H1 (cell line): ENCODE data around the gene KIAA1671. TPM values are rescaled to one million over a fixed set of nuclear protein-coding genes. Genes with fewer than 3 reads are reported as not detected.

Experiments
- CTCF ChIA-PET: fragments of 300-600 bp; sonication (Branson Sonifier 250); formaldehyde crosslinking; loops from one replicate; lab custom pipeline; 2021; ENCODE audit not compliant: partially characterized antibody; lab: Charles Lee
- POLR2A ChIA-PET: fragments of 300-600 bp; sonication (Branson Sonifier 250); formaldehyde crosslinking; loops from one replicate; lab custom pipeline; 2021; ENCODE audit warnings: inconsistent platforms; ENCODE audit not compliant: partially characterized antibody; lab: Charles Lee
- DNase-seq, 2 experiments: peaks; one replicate each; pipeline versions ENCODE4 v3.0.0 to v3.0.0-alpha.2; 2010 to 2022; ENCODE audit warnings: low spot score in 2 of 2, low read depth in 1 of 2, mixed read lengths in 1 of 2
- FAIRE-seq: peaks from 2 replicates; lab custom pipeline; 2011; peaks lifted over from hg19 to GRCh38; lab: Jason Lieb, UNC
- H2AFZ ChIP-seq: 2 replicates; pipeline ENCODE4 v1.8.1; 2012; ENCODE audit warnings: low read length, inconsistent platforms
- H2AK5ac ChIP-seq: 2 replicates; pipeline ENCODE4 v1.6.1; 2013; ENCODE audit warnings: low read depth, low read length
- H2BK120ac ChIP-seq: replicated peaks from 2 replicates; pipeline ENCODE3; 2013; ENCODE audit warnings: low read depth, low read length, inconsistent platforms
- H2BK12ac ChIP-seq: 2 replicates; pipeline ENCODE4 v1.6.1; 2013; ENCODE audit warnings: low read depth, low read length
- H2BK15ac ChIP-seq: 2 replicates; pipeline ENCODE4 v1.6.1; 2013; ENCODE audit warnings: low read length
- H2BK20ac ChIP-seq: 2 replicates; pipeline ENCODE4 v1.6.1; 2013; ENCODE audit warnings: low read length
- H2BK5ac ChIP-seq: 2 replicates; pipeline ENCODE4 v1.6.1; 2013; ENCODE audit warnings: low read depth, low read length
- H3K14ac ChIP-seq: 2 replicates; pipeline ENCODE4 v1.6.1; 2013; ENCODE audit warnings: inconsistent platforms; ENCODE audit not compliant: insufficient read length
- H3K18ac ChIP-seq: 2 replicates; pipeline ENCODE4 v1.6.1; 2013; ENCODE audit warnings: low read length; ENCODE audit errors: extremely low read depth
- H3K23ac ChIP-seq: 2 replicates; pipeline ENCODE4 v1.6.1; 2013; ENCODE audit warnings: inconsistent platforms; ENCODE audit not compliant: insufficient read length
- H3K23me2 ChIP-seq: 2 replicates; pipeline ENCODE4 v1.6.1; 2013; ENCODE audit warnings: low read depth, low read length
- H3K27ac ChIP-seq: 2 replicates; pipeline ENCODE4 v1.6.1; 2011; ENCODE audit warnings: low read depth, low read length, inconsistent platforms
- H3K27me3 ChIP-seq, 4 experiments: replicated peaks in 1 of 4; 1 replicate in 1 of 4; 2 replicates in 3 of 4; pipeline versions ENCODE4 v1.6.1 to v1.8.1; 2011 to 2013; ENCODE audit warnings: low read length in 3 of 4, mild to moderate bottlenecking in 3 of 4, inconsistent platforms in 2 of 4, mixed read lengths in 2 of 4, moderate library complexity in 1 of 4; ENCODE audit not compliant: control insufficient read depth in 3 of 4, insufficient read depth in 3 of 4; ENCODE audit errors: extremely low read depth in 1 of 4
- H3K36me3 ChIP-seq, 4 experiments: 2 replicates each; pipeline versions ENCODE4 v1.6.1 to v1.8.1; 2011 to 2013; ENCODE audit warnings: mild to moderate bottlenecking in 4 of 4, low read length in 3 of 4, moderate library complexity in 2 of 4, control low read depth in 1 of 4, inconsistent platforms in 1 of 4; ENCODE audit not compliant: insufficient read depth in 4 of 4, control insufficient read depth in 2 of 4
- H3K4ac ChIP-seq: replicated peaks from 2 replicates; pipeline ENCODE3; 2013; ENCODE audit warnings: low read length, low read depth, mixed read lengths, inconsistent platforms; ENCODE audit not compliant: insufficient read length
- H3K4me1 ChIP-seq, 4 experiments: replicated peaks in 1 of 4; 1 replicate in 1 of 4; 2 replicates in 3 of 4; pipeline versions ENCODE4 v1.6.1 to v1.8.1; 2011 to 2013; ENCODE audit warnings: low read length in 3 of 4, inconsistent platforms in 2 of 4, mixed read lengths in 1 of 4; ENCODE audit not compliant: insufficient read depth in 4 of 4, control insufficient read depth in 3 of 4
- H3K4me2 ChIP-seq, 2 experiments: 2 replicates each; pipeline versions ENCODE4 v1.6.1 to v1.8.1; 2011 to 2013; ENCODE audit warnings: low read depth in 2 of 2, low read length in 2 of 2, control low read depth in 1 of 2, inconsistent platforms in 1 of 2, mild to moderate bottlenecking in 1 of 2; ENCODE audit not compliant: insufficient read depth in 1 of 2
- H3K4me3 ChIP-seq, 4 experiments: fragments of 200-600, 300-600 bp in 1 of 4; sonication (generic), shearing (Covaris generic), sonication (Bioruptor Twin) in 1 of 4; 2 replicates each; pipeline versions ENCODE4 v1.5.1 to v1.8.1; 2011 to 2016; ENCODE audit warnings: low read length in 4 of 4, low read depth in 3 of 4, control low read depth in 2 of 4, inconsistent platforms in 2 of 4, mild to moderate bottlenecking in 2 of 4, mixed read lengths in 1 of 4, moderate library complexity in 1 of 4; ENCODE audit not compliant: insufficient read depth in 2 of 4; ENCODE audit errors: extremely low read depth in 1 of 4
- H3K56ac ChIP-seq: replicated peaks from 2 replicates; pipeline ENCODE3; 2013; ENCODE audit warnings: low read depth, mild to moderate bottlenecking, mixed read lengths, low read length, inconsistent platforms; ENCODE audit not compliant: insufficient read length
- H3K79me1 ChIP-seq: 2 replicates; pipeline ENCODE4 v1.6.1; 2013; ENCODE audit warnings: low read depth, low read length, control low read depth
- H3K79me2 ChIP-seq, 2 experiments: 2 replicates each; pipeline versions ENCODE4 v1.6.1 to v1.8.1; 2012 to 2013; ENCODE audit warnings: low read length in 2 of 2, mild to moderate bottlenecking in 2 of 2, inconsistent platforms in 1 of 2; ENCODE audit not compliant: insufficient read depth in 2 of 2, control insufficient read depth in 1 of 2
- H3K9ac ChIP-seq, 4 experiments: replicated peaks in 1 of 4; 1 replicate in 1 of 4; 2 replicates in 3 of 4; pipeline versions ENCODE4 v1.6.1 to v1.8.1; 2011 to 2013; ENCODE audit warnings: low read depth in 3 of 4, low read length in 3 of 4, control low read depth in 2 of 4, mild to moderate bottlenecking in 2 of 4, moderate library complexity in 2 of 4, inconsistent platforms in 1 of 4; ENCODE audit errors: extremely low read depth in 1 of 4
- H3K9me3 ChIP-seq, 2 experiments: 2 replicates each; pipeline versions ENCODE4 v1.6.1 to v1.8.1; 2012 to 2013; ENCODE audit warnings: mild to moderate bottlenecking in 2 of 2, moderate library complexity in 2 of 2, control low read depth in 1 of 2, inconsistent platforms in 1 of 2, low read depth in 1 of 2, low read length in 1 of 2, mixed read lengths in 1 of 2; ENCODE audit not compliant: insufficient read depth in 2 of 2
- H4K20me1 ChIP-seq, 2 experiments: replicated peaks in 1 of 2; 2 replicates each; pipeline versions ENCODE3 to v1.8.1; 2011 to 2013; ENCODE audit warnings: inconsistent platforms in 2 of 2, low read length in 2 of 2, mild to moderate bottlenecking in 1 of 2; ENCODE audit not compliant: insufficient read depth in 2 of 2, control insufficient read depth in 1 of 2
- H4K5ac ChIP-seq: 2 replicates; pipeline ENCODE4 v1.6.1; 2013; ENCODE audit warnings: low read length, low read depth, mixed read lengths, inconsistent platforms; ENCODE audit not compliant: insufficient read length
- H4K8ac ChIP-seq: 2 replicates; pipeline ENCODE4 v1.8.0; 2013; ENCODE audit warnings: mild to moderate bottlenecking, moderate library complexity, low read length, inconsistent platforms; ENCODE audit not compliant: insufficient read depth; ENCODE audit errors: extremely low read depth
- H4K91ac ChIP-seq: replicated peaks from 2 replicates; pipeline ENCODE3; 2013; ENCODE audit warnings: low read length, mixed read lengths, inconsistent platforms; ENCODE audit not compliant: insufficient read length
- CHD1 ChIP-seq: IDR thresholded peaks from 2 replicates; pipeline ENCODE4 v1.6.1; 2012; ENCODE audit warnings: low read depth, low read length, improper control_type of control experiment
- JUND ChIP-seq: IDR thresholded peaks from 2 replicates; pipeline ENCODE4 v1.6.1; 2011; ENCODE audit warnings: mild to moderate bottlenecking, improper control_type of control experiment, low read length
- KDM4A ChIP-seq: IDR thresholded peaks from one replicate; pipeline ENCODE4 v1.7.1; 2012; ENCODE audit warnings: low read depth, mild to moderate bottlenecking, moderate library complexity, low read length, inconsistent platforms; ENCODE audit not compliant: severe bottlenecking
- POLR2A ChIP-seq, 2 experiments: IDR thresholded peaks; 1 replicate in 1 of 2; 2 replicates in 1 of 2; pipeline ENCODE4 v1.6.1; 2011; ENCODE audit warnings: low read depth in 2 of 2, low read length in 2 of 2, mild to moderate bottlenecking in 2 of 2; ENCODE audit errors: control extremely low read depth in 1 of 2
- SP4 ChIP-seq: IDR thresholded peaks from 2 replicates; pipeline ENCODE4 v1.6.1; 2012; ENCODE audit warnings: low read length, inconsistent platforms
- TAF7 ChIP-seq: optimal IDR thresholded peaks from 2 replicates; pipeline ENCODE3; 2011; ENCODE audit warnings: low read depth, mild to moderate bottlenecking, inconsistent platforms, low read length, moderate library complexity, borderline replicate concordance
- TEAD4 ChIP-seq: IDR thresholded peaks from 2 replicates; pipeline ENCODE4 v1.6.1; 2012; ENCODE audit warnings: low read depth, low read length, inconsistent platforms, mixed read lengths
- WGBS, 2 experiments: shearing (Covaris generic) in 1 of 2; methylation state at CpG; one replicate each; pipeline versions ENCODE4 v1.1.6 to v1.1.7; 2013 to 2015; ENCODE audit warnings: low lambda C conversion rate in 2 of 2, mixed read lengths in 2 of 2, inconsistent platforms in 1 of 2, low coverage in 1 of 2, missing lambda C conversion rate in 1 of 2; ENCODE audit not compliant: insufficient replicate concordance in 2 of 2, insufficient coverage in 1 of 2, insufficient read length in 1 of 2; ENCODE audit errors: extremely low coverage in 1 of 2, missing lambda C conversion rate in 1 of 2; 5-methylcytosine and 5-hydroxymethylcytosine counted together
- polyA plus RNA-seq, 7 experiments: library from polyadenylated mRNA; depleted of rRNA in 3 of 7; stranded (reverse) in 5 of 7; unstranded in 2 of 7; fragments of >200 nt in 5 of 7; fragments of 200-250 nt in 2 of 7; gene quantifications; 1 replicate in 5 of 7; 2 replicates in 1 of 7; 4 replicates in 1 of 7; pipeline versions ENCODE4 v1.2.1 to v1.2.3, GENCODE V29; 2011 to 2013; ENCODE audit warnings: missing spikeins in 2 of 7, mixed read lengths in 2 of 7
- total RNA-seq: library from RNA; stranded (reverse); fragmentation: NEBNext Ultra II Directional; extraction: Animal tissue kit (Norgen Biotek cat#: 25700); gene quantifications from 2 replicates; pipeline ENCODE4 v1.2.1, GENCODE V29; 2021
- TF ChIP-seq, protein P1 (sequence below), 3 experiments: IDR thresholded peaks; 1 replicate in 2 of 3; 2 replicates in 1 of 3; pipeline versions ENCODE4 v1.5.1 to v1.6.1; 2011; ENCODE audit warnings: low read length in 3 of 3, mild to moderate bottlenecking in 3 of 3, inconsistent platforms in 2 of 3, low read depth in 1 of 3, moderate library complexity in 1 of 3; ENCODE audit not compliant: insufficient read depth in 1 of 3; ENCODE audit errors: control extremely low read depth in 1 of 3

Gene KIAA1671
- total and polyA plus RNA-seq, 2 of the 8 experiments (the other 6 are each of a cell fraction or from before 2014, with no cell fraction given) = 6.4 to 23.9 TPM

DNA sequence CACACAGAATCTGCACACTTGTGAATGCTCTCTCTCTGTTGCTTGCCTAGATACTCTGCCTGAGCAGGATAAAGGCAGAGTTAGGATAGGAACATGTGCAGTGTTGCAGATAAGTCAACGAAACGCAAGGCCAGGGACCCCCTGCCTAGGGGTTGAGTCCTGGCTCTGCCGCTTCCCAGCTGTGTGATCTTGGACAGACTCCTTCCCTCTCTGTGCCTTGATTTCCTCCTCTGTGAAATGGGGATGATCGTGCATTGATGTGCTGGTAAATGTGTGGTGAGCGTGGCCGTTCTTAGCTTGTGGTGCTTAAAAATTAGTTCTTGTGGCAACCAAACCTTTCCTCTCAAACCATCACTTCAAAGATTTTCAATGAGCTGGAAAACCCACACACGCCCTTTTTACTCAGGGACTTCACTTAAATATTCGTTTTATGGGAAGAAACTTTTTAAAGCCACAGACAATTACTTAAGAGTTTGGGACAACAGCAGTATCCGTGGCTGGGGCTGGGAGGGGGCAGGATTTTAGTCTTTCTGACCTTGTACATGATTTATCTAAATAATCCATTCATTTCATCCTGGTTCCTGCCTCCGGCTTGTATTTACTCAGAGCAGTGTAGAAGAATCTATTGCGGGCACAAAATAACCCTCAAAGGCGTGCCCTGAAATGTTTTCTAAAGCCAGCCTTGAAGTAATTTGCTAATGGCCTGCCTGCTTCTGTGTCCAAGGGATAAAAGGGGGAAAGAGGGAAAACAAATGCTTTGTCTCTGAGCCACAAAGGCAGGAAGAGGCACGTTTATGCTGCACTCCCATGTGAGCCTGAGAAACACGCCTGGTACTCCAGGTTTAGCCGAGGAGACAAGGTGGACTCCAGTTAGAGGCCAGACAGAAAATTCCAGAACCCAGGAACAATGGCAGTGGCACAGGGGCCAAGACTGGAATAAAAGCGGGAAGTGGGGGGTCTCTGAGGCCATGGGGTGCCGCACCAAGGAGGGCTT, 162.2 kb downstream of the KIAA1671 start:
- Histone ChIP-seq H2AFZ (no peak overlapping the region), H4K8ac (no peak overlapping the region), H3K4me3 (no peak overlapping the region; a peak in 1 of 8 replicates), H4K5ac (no peak overlapping the region), H2BK120ac (no peak overlapping the region), H3K56ac (no peak overlapping the region), H3K23ac (no peak overlapping the region), H3K9me3 (no peaks in the 10 kb centered on the region), H3K4me2 (no peak overlapping the region), H3K14ac (no peak overlapping the region), H3K4me1 (peaks cover 0 to 19% (median 9%) of the 10 kb centered on the region in 4 experiments; a peak in 6 of 7 replicates), H3K4ac (no peak overlapping the region), H3K27me3 (0 out of 7 replicates have a peak, but pooled peaks cover 0 to 2% (median 0%) of the 10 kb centered on the region in 4 experiments), H3K18ac (no peak overlapping the region), H4K91ac (no peak overlapping the region), H3K36me3 (no peaks in the 10 kb centered on the region; a peak in 1 of 8 replicates), H4K20me1 (peaks cover 0 to 2% of the 10 kb centered on the region in 2 experiments), H3K79me2 (no peaks in the 10 kb centered on the region), H3K27ac (no peak overlapping the region), H3K23me2 (peaks cover 7% of the 10 kb centered on the region), H2BK5ac (0 out of 2 replicates have a peak overlapping the region, but pooled peaks have one; percentile 1), H3K9ac (no peak overlapping the region), H2BK12ac (0 out of 2 replicates have a peak overlapping the region, but pooled peaks have one; percentile 40), H2BK20ac (0 out of 2 replicates have a peak overlapping the region, but pooled peaks have one; percentile 53), H2BK15ac (0 out of 2 replicates have a peak overlapping the region, but pooled peaks have one; percentile 63), H2AK5ac (peak overlapping the region; percentile 57; the same call in 1 of the 2 replicates), H3K79me1 (no peaks in the 10 kb centered on the region; the same call in none of the 2 replicates)
- no peak for DNase-seq
- 83% methylated on average over 17 of the region's 17 CpGs; no CpG with 5 or more reads in 1 of the 2 experiments for WGBS, 2 experiments
- FAIRE-seq = no peak
- POLR2A ChIA-PET = no interaction called here
- CTCF ChIA-PET = interaction anchor here (0.6 to 3.4 kb wide), 5 partner anchors 12 to 592 kb away, joined by 3 to 9 read pairs (median 3); no protein-coding TSS in a partner anchor
- TF ChIP-seq JUND = no peak
- TF ChIP-seq, protein P1, sequence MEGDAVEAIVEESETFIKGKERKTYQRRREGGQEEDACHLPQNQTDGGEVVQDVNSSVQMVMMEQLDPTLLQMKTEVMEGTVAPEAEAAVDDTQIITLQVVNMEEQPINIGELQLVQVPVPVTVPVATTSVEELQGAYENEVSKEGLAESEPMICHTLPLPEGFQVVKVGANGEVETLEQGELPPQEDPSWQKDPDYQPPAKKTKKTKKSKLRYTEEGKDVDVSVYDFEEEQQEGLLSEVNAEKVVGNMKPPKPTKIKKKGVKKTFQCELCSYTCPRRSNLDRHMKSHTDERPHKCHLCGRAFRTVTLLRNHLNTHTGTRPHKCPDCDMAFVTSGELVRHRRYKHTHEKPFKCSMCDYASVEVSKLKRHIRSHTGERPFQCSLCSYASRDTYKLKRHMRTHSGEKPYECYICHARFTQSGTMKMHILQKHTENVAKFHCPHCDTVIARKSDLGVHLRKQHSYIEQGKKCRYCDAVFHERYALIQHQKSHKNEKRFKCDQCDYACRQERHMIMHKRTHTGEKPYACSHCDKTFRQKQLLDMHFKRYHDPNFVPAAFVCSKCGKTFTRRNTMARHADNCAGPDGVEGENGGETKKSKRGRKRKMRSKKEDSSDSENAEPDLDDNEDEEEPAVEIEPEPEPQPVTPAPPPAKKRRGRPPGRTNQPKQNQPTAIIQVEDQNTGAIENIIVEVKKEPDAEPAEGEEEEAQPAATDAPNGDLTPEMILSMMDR (IDR thresholded peaks at IDR 0.05; ENCODE audit: control extremely low read depth in 1 of 3, insufficient read depth in 1 of 3, low read depth in 1 of 3, low read length in 3 of 3) = no peak
- no peak for TF ChIP-seq POLR2A (IDR thresholded peaks at IDR 0.05; ENCODE audit: control extremely low read depth in 1 of 2, low read depth in 2 of 2, low read length in 2 of 2)
- no peak for TF ChIP-seq TEAD4
- TF ChIP-seq SP4 = no peak
- no peak for TF ChIP-seq TAF7
- no peak for TF ChIP-seq CHD1
- no peak for TF ChIP-seq KDM4A
